Measurements from ENCODE around the gene HIVEP3.
"Not testable (repeated sequence)": the region's sequence is repeated elsewhere in the genome, so short reads cannot be mapped to it uniquely, and the experiment has no call there.

HIVEP3 gene

DNA sequence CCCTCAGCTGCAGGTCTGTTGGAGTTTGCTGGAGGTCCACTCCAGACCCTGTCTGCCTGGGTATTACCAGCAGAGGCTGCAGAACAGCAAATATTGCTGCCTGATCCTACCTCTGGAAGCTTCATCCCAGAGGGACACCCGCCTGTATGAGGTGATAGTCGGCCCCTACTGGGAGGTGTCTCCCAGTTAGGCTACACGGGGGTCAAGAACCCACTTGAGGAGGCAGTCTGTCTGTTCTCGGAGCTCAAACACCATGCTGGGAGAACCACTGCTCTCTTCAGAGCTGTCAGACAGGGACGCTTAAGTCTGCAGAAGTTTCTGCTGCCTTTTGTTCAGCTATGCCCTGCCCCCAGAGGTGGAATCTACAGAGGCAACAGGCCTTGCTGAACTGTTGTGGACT lies 364.0 kb downstream of the HIVEP3 start:
- H4K91ac ChIP-seq (ENCODE audit: low read depth, low read length, poor library complexity); H2AFZ ChIP-seq (ENCODE audit: low read length); H3K27ac ChIP-seq (replicated peaks; ENCODE audit: low read length); H2AK5ac ChIP-seq (ENCODE audit: low read depth, low read length); H3K4me2 ChIP-seq (ENCODE audit: insufficient read depth, low read length, poor library complexity, severe bottlenecking); H2BK5ac ChIP-seq (ENCODE audit: low read length); H2BK12ac ChIP-seq (ENCODE audit: low read length); H3K4me1 ChIP-seq (ENCODE audit: control insufficient read depth in 2 of 2, insufficient read depth in 1 of 2, low read depth in 1 of 2, low read length in 2 of 2); H3K4ac ChIP-seq (ENCODE audit: low read length); H3K23ac ChIP-seq (ENCODE audit: low read depth, low read length, poor library complexity); H3K36me3 ChIP-seq (replicated peaks in 1 of 2; ENCODE audit: control insufficient read depth in 2 of 2, insufficient read depth in 2 of 2, low read length in 2 of 2); H3K79me1 ChIP-seq (ENCODE audit: low read depth, low read length); H3K9ac ChIP-seq (ENCODE audit: low read depth, low read length, poor library complexity); H3K9me3 ChIP-seq (replicated peaks in 1 of 2; ENCODE audit: control insufficient read depth in 2 of 2, insufficient read depth in 1 of 2, low read depth in 1 of 2, low read length in 2 of 2); DNase-seq (ENCODE audit: low spot score); H3K27me3 ChIP-seq (ENCODE audit: control insufficient read depth in 3 of 3, insufficient read depth in 3 of 3, low read depth in 1 of 3, low read length in 3 of 3); H3K14ac ChIP-seq (ENCODE audit: low read length); H2BK120ac ChIP-seq (ENCODE audit: low read depth, low read length); H3K4me3 ChIP-seq (ENCODE audit: low read length in 2 of 2); H4K8ac ChIP-seq (ENCODE audit: low read depth, low read length); H3K18ac ChIP-seq (ENCODE audit: low read length); H2BK15ac ChIP-seq (ENCODE audit: low read length): not testable (repeated sequence)
- no CpG with 5 or more reads among the region's 5 CpGs for WGBS, 2 donors (ENCODE audit: extremely low coverage in 2 of 2, insufficient read length in 2 of 2, insufficient replicate concordance in 1 of 2)

DNA sequence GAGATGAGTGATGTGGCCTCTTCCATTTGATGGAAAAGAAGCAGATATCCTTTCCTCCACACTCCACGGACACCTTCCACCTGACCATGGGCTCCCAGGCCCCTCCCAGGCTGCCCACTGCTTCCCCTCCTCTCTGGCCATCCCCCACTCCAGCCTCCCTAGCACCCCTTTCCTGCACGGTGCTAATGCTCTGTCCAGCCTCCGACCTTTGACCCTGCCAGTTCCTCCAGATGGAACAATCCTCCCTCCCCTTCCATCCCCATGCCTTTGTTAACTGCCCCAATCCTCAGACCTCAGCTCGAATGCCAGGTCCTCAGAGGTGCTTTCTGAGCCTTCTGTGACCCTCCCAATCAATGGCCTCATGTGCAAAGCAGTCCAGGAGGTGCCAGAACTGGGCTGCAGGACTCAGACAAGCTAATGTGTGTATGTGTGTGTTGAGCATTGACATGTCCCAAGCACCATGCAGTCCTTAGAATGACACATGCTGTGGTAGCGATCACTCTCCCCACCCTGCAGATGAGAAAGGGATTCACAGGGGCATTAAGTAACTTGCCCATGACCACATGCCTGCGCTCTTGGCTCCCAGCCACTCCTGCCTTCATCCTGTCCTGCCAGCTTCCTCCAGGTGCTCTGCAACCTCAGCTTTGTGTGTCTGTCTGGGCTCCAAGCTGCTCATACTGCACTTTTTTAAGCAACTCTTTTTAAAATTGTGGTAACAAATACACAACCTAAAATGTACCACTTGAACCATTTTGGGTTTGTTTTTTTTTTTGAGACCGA lies 370.8 kb downstream of the HIVEP3 start:
- no peaks in the 10 kb centered on the region for H3K36me3 ChIP-seq (replicated peaks in 1 of 2; ENCODE audit: control insufficient read depth in 2 of 2, insufficient read depth in 2 of 2, low read length in 2 of 2)
- no peak overlapping the region for H3K4me3 ChIP-seq (ENCODE audit: low read length in 2 of 2)
- no peak for DNase-seq (ENCODE audit: low spot score)

DNA sequence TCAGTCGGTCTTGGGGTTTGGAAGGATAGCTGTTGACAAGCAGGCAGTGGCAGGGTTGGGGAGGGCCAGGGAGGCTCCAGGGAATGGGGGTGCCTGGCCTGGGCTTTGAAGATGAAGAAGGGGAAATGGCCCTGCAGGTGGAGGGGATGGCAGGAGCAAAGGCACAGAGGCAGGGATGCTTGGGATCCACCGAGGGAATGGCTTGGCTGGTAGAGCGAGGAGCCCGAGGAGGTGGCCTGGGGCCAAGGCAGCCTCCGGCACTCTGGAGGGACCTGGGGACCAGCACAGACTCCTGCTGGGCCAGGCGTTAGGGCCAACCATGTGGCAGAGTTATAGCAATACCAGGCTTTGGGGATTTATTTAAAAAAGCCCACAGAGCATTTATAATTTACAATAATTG lies 371.4 kb downstream of the HIVEP3 start:
- DNase-seq (ENCODE audit: low spot score): no peak
- no peak overlapping the region for H2BK120ac ChIP-seq (ENCODE audit: low read depth, low read length)
- H2AK5ac ChIP-seq (ENCODE audit: low read depth, low read length): no peak overlapping the region
- H3K4me3 ChIP-seq (ENCODE audit: low read length in 2 of 2): no peak overlapping the region
- H3K4me2 ChIP-seq (ENCODE audit: insufficient read depth, low read length, poor library complexity, severe bottlenecking): no peak overlapping the region
- H2AFZ ChIP-seq (ENCODE audit: low read length): no peak overlapping the region
- H4K8ac ChIP-seq (ENCODE audit: low read depth, low read length): no peak overlapping the region
- H3K23ac ChIP-seq (ENCODE audit: low read depth, low read length, poor library complexity): no peak overlapping the region
- H3K18ac ChIP-seq (ENCODE audit: low read length): peak overlapping the region; percentile 46
- H2BK15ac ChIP-seq (ENCODE audit: low read length): no peak overlapping the region
- H3K27ac ChIP-seq (replicated peaks; ENCODE audit: low read length): no peak overlapping the region
- H3K9me3 ChIP-seq (replicated peaks in 1 of 2; ENCODE audit: control insufficient read depth in 2 of 2, insufficient read depth in 1 of 2, low read depth in 1 of 2, low read length in 2 of 2): no peaks in the 10 kb centered on the region
- no peaks in the 10 kb centered on the region for H3K36me3 ChIP-seq (replicated peaks in 1 of 2; ENCODE audit: control insufficient read depth in 2 of 2, insufficient read depth in 2 of 2, low read length in 2 of 2)
- no peak overlapping the region for H3K4ac ChIP-seq (ENCODE audit: low read length)
- no peak overlapping the region for H4K91ac ChIP-seq (ENCODE audit: low read depth, low read length, poor library complexity)
- H3K9ac ChIP-seq (ENCODE audit: low read depth, low read length, poor library complexity): no peak overlapping the region
- no peak overlapping the region for H3K14ac ChIP-seq (ENCODE audit: low read length)
- H2BK12ac ChIP-seq (ENCODE audit: low read length): no peak overlapping the region
- no peaks in the 10 kb centered on the region for H3K79me1 ChIP-seq (ENCODE audit: low read depth, low read length)
- H3K4me1 ChIP-seq (ENCODE audit: control insufficient read depth in 2 of 2, insufficient read depth in 1 of 2, low read depth in 1 of 2, low read length in 2 of 2): peaks cover 0 to 8% of the 10 kb centered on the region in 2 donors
- no peak overlapping the region for H2BK5ac ChIP-seq (ENCODE audit: low read length)
- no peaks in the 10 kb centered on the region for H3K27me3 ChIP-seq (ENCODE audit: control insufficient read depth in 3 of 3, insufficient read depth in 3 of 3, low read depth in 1 of 3, low read length in 3 of 3)
- WGBS, 2 donors (ENCODE audit: extremely low coverage in 2 of 2, insufficient read length in 2 of 2, insufficient replicate concordance in 1 of 2): no CpG with 5 or more reads among the region's 6 CpGs

More for the DNA sequence above, 370.8 kb downstream of the HIVEP3 start:
- no peak overlapping the region for H3K23ac ChIP-seq (ENCODE audit: low read depth, low read length, poor library complexity)
- no peaks in the 10 kb centered on the region for H3K9me3 ChIP-seq (replicated peaks in 1 of 2; ENCODE audit: control insufficient read depth in 2 of 2, insufficient read depth in 1 of 2, low read depth in 1 of 2, low read length in 2 of 2)
- no peaks in the 10 kb centered on the region for H3K27me3 ChIP-seq (ENCODE audit: control insufficient read depth in 3 of 3, insufficient read depth in 3 of 3, low read depth in 1 of 3, low read length in 3 of 3)
- H3K79me1 ChIP-seq (ENCODE audit: low read depth, low read length): no peaks in the 10 kb centered on the region
- no peak overlapping the region for H2BK120ac ChIP-seq (ENCODE audit: low read depth, low read length)
- WGBS, 2 donors (ENCODE audit: extremely low coverage in 2 of 2, insufficient read length in 2 of 2, insufficient replicate concordance in 1 of 2): no CpG with 5 or more reads among the region's 7 CpGs
- peaks cover 0 to 5% of the 10 kb centered on the region in 2 donors for H3K4me1 ChIP-seq (ENCODE audit: control insufficient read depth in 2 of 2, insufficient read depth in 1 of 2, low read depth in 1 of 2, low read length in 2 of 2)
- no peak overlapping the region for H4K8ac ChIP-seq (ENCODE audit: low read depth, low read length)
- H4K91ac ChIP-seq (ENCODE audit: low read depth, low read length, poor library complexity): no peak overlapping the region
- H2AK5ac ChIP-seq (ENCODE audit: low read depth, low read length): no peak overlapping the region
- no peak overlapping the region for H3K14ac ChIP-seq (ENCODE audit: low read length)
- H3K18ac ChIP-seq (ENCODE audit: low read length): no peak overlapping the region
- H3K9ac ChIP-seq (ENCODE audit: low read depth, low read length, poor library complexity): no peak overlapping the region
- no peak overlapping the region for H2BK12ac ChIP-seq (ENCODE audit: low read length)
- H2AFZ ChIP-seq (ENCODE audit: low read length): no peak overlapping the region
- no peak overlapping the region for H2BK15ac ChIP-seq (ENCODE audit: low read length)
- H3K4ac ChIP-seq (ENCODE audit: low read length): no peak overlapping the region
- H2BK5ac ChIP-seq (ENCODE audit: low read length): no peak overlapping the region
- no peak overlapping the region for H3K27ac ChIP-seq (replicated peaks; ENCODE audit: low read length)
- H3K4me2 ChIP-seq (ENCODE audit: insufficient read depth, low read length, poor library complexity, severe bottlenecking): no peak overlapping the region

DNA sequence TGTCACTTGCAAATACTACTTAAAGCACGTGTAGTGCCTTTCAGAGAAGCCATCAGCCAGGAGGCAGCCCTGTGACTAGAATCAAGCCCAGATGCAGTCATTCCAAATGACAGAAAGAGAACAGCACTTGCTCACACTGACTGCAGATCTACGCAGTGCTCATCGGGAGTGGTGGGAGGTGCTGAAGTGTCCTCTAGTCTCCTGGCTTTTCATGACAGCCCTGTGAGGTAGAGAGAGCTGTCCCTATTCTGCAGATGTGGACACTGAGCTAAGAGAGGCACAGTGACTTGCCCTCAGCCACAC lies 371.9 kb downstream of the HIVEP3 start:
- Histone ChIP-seq H3K27ac (replicated peaks; ENCODE audit: low read length) (no peak overlapping the region), H2AFZ (ENCODE audit: low read length) (no peak overlapping the region), H3K4me2 (ENCODE audit: insufficient read depth, low read length, poor library complexity, severe bottlenecking) (no peak overlapping the region), H3K79me1 (ENCODE audit: low read depth, low read length) (no peaks in the 10 kb centered on the region), H3K9ac (ENCODE audit: low read depth, low read length, poor library complexity) (no peak overlapping the region), H3K4ac (ENCODE audit: low read length) (no peak overlapping the region), H3K9me3 (replicated peaks in 1 of 2; ENCODE audit: control insufficient read depth in 2 of 2, insufficient read depth in 1 of 2, low read depth in 1 of 2, low read length in 2 of 2) (no peaks in the 10 kb centered on the region), H3K4me1 (ENCODE audit: control insufficient read depth in 2 of 2, insufficient read depth in 1 of 2, low read depth in 1 of 2, low read length in 2 of 2) (peaks cover 0 to 10% of the 10 kb centered on the region in 2 donors), H3K14ac (ENCODE audit: low read length) (no peak overlapping the region), H3K4me3 (ENCODE audit: low read length in 2 of 2) (no peak overlapping the region), H4K91ac (ENCODE audit: low read depth, low read length, poor library complexity) (no peak overlapping the region), H2AK5ac (ENCODE audit: low read depth, low read length) (no peak overlapping the region), H2BK5ac (ENCODE audit: low read length) (no peak overlapping the region), H4K8ac (ENCODE audit: low read depth, low read length) (no peak overlapping the region), H3K27me3 (ENCODE audit: control insufficient read depth in 3 of 3, insufficient read depth in 3 of 3, low read depth in 1 of 3, low read length in 3 of 3) (no peaks in the 10 kb centered on the region), H3K36me3 (replicated peaks in 1 of 2; ENCODE audit: control insufficient read depth in 2 of 2, insufficient read depth in 2 of 2, low read length in 2 of 2) (no peaks in the 10 kb centered on the region), H2BK15ac (ENCODE audit: low read length) (no peak overlapping the region), H3K23ac (ENCODE audit: low read depth, low read length, poor library complexity) (no peak overlapping the region), H2BK120ac (ENCODE audit: low read depth, low read length) (no peak overlapping the region), H2BK12ac (ENCODE audit: low read length) (no peak overlapping the region), H3K18ac (ENCODE audit: low read length) (peak overlapping the region; percentile 3)
- no CpG with 5 or more reads among the region's 3 CpGs for WGBS, 2 donors (ENCODE audit: extremely low coverage in 2 of 2, insufficient read length in 2 of 2, insufficient replicate concordance in 1 of 2)
- no peak for DNase-seq (ENCODE audit: low spot score)
